SK-N-SH (cell line): Measurements from ENCODE around the gene FYB1. TPM values are rescaled to one million over a fixed set of nuclear protein-coding genes. Genes with fewer than 3 reads are reported as not detected.

Source experiments
- CTCF ChIA-PET: fragments of 300-600, 350-600 bp; formaldehyde crosslinking; extraction: SDS; loops from one replicate; lab custom pipeline; 2021; lab: Yijun Ruan, JAX
- POLR2A ChIA-PET: fragments of 350-600 bp; sonication (Branson Sonifier 250); formaldehyde crosslinking; extraction: SDS; loops from one replicate; lab custom pipeline; 2020; ENCODE audit warnings: antibody characterized with exemption, inconsistent platforms; lab: Yijun Ruan, JAX
- DNase-seq: peaks from one replicate; pipeline ENCODE4 v3.0.0; 2012
- H2AFZ ChIP-seq: fragments of 200-600 bp; sonication (generic); 2 replicates; pipeline ENCODE4 v1.8.1; 2016; ENCODE audit warnings: antibody characterized with exemption, mild to moderate bottlenecking, low read depth
- H3F3A ChIP-seq: fragments of 200-600 bp; sonication (generic); replicated peaks from 2 replicates; pipeline ENCODE3; 2016; ENCODE audit warnings: antibody characterized with exemption, mild to moderate bottlenecking; ENCODE audit not compliant: insufficient read depth
- H3K27ac ChIP-seq, 2 experiments: fragments of 200-500 bp in 1 of 2; fragments of 200-600 bp in 1 of 2; sonication (Bioruptor generic) in 1 of 2; sonication (generic), shearing (Covaris generic) in 1 of 2; 2 replicates each; pipeline versions ENCODE4 v1.5.1 to v1.6.1; 2014 to 2016; ENCODE audit warnings: low read depth in 2 of 2, inconsistent platforms in 1 of 2, low read length in 1 of 2, mild to moderate bottlenecking in 1 of 2, mixed read lengths in 1 of 2
- H3K27me3 ChIP-seq: fragments of 200-600 bp; sonication (generic), shearing (Covaris generic); 2 replicates; pipeline ENCODE4 v1.6.1; 2016; ENCODE audit warnings: mixed run types; ENCODE audit not compliant: insufficient read depth
- H3K36me3 ChIP-seq, 2 experiments: fragments of 200-500 bp in 1 of 2; fragments of 200-600 bp in 1 of 2; sonication (Bioruptor generic) in 1 of 2; sonication (generic) in 1 of 2; replicated peaks in 1 of 2; 2 replicates each; pipeline versions ENCODE3 to v1.5.1; 2014 to 2016; ENCODE audit warnings: low read length in 1 of 2, mild to moderate bottlenecking in 1 of 2; ENCODE audit not compliant: insufficient read depth in 2 of 2, control insufficient read depth in 1 of 2
- H3K4me1 ChIP-seq, 2 experiments: fragments of 200-500 bp in 1 of 2; fragments of 200-600 bp in 1 of 2; sonication (Bioruptor generic) in 1 of 2; sonication (generic), shearing (Covaris generic) in 1 of 2; 2 replicates each; pipeline versions ENCODE4 v1.5.1 to v1.6.1; 2014 to 2016; ENCODE audit warnings: low read depth in 1 of 2, low read length in 1 of 2, mixed run types in 1 of 2; ENCODE audit not compliant: insufficient read depth in 2 of 2, control insufficient read depth in 1 of 2
- H3K4me2 ChIP-seq: fragments of 200-600 bp; sonication (generic), shearing (Covaris generic); 2 replicates; pipeline ENCODE4 v1.6.1; 2017; ENCODE audit warnings: mixed run types
- H3K4me3 ChIP-seq, 2 experiments: fragments of 200-500 bp in 1 of 2; fragments of 200-600 bp in 1 of 2; sonication (Bioruptor generic) in 1 of 2; sonication (generic), shearing (Covaris generic) in 1 of 2; 2 replicates each; pipeline versions ENCODE4 v1.5.1 to v1.8.1; 2014 to 2016; ENCODE audit warnings: low read depth in 2 of 2, inconsistent platforms in 1 of 2, low read length in 1 of 2, mild to moderate bottlenecking in 1 of 2, mixed read lengths in 1 of 2, moderate library complexity in 1 of 2
- H3K79me2 ChIP-seq: fragments of 200-600 bp; sonication (generic); 2 replicates; pipeline ENCODE4 v1.8.1; 2017; ENCODE audit warnings: mild to moderate bottlenecking; ENCODE audit not compliant: insufficient read depth
- H3K9ac ChIP-seq: fragments of 200-600 bp; sonication (generic); 2 replicates; pipeline ENCODE4 v1.6.1; 2017; ENCODE audit warnings: mixed run types
- H3K9me2 ChIP-seq: fragments of 200-600 bp; sonication (generic); 2 replicates; pipeline ENCODE4 v1.6.1; 2017; ENCODE audit warnings: mixed run types
- H3K9me3 ChIP-seq: fragments of 200-600 bp; sonication (generic); 2 replicates; pipeline ENCODE4 v1.6.1; 2017; ENCODE audit warnings: mixed run types, mild to moderate bottlenecking, moderate library complexity
- H4K20me1 ChIP-seq: fragments of 200-600 bp; sonication (generic); 2 replicates; pipeline ENCODE4 v1.6.1; 2017; ENCODE audit warnings: mild to moderate bottlenecking, mixed run types; ENCODE audit not compliant: insufficient read depth
- EP300 ChIP-seq, 2 experiments: IDR thresholded peaks; 2 replicates each; pipeline versions ENCODE4 v1.4.0 to v1.6.1; 2012; ENCODE audit warnings: borderline replicate concordance in 1 of 2, low read depth in 1 of 2, low read length in 1 of 2
- EZH2phosphoT487 ChIP-seq: fragments of 200-600 bp; sonication (generic); IDR thresholded peaks from 2 replicates; pipeline ENCODE4 v1.6.1; 2017; ENCODE audit warnings: low read depth, mixed run types, mild to moderate bottlenecking, antibody characterized with exemption, moderate library complexity, borderline replicate concordance
- FOSL2 ChIP-seq: IDR thresholded peaks from 2 replicates; pipeline ENCODE4 v1.4.0; 2012; ENCODE audit warnings: low read depth, mild to moderate bottlenecking, moderate library complexity, borderline replicate concordance
- GABPA ChIP-seq: IDR thresholded peaks from 2 replicates; pipeline ENCODE4 v1.4.0; 2012; ENCODE audit warnings: low read depth, mild to moderate bottlenecking
- MAX ChIP-seq: IDR thresholded peaks from 2 replicates; pipeline ENCODE4 v1.4.0; 2012; ENCODE audit warnings: low read depth
- MXI1 ChIP-seq: IDR thresholded peaks from 2 replicates; pipeline ENCODE4 v1.6.1; 2012; ENCODE audit warnings: mild to moderate bottlenecking, low read depth, low read length, improper control_type of control experiment
- REST ChIP-seq: IDR thresholded peaks from 2 replicates; pipeline ENCODE4 v1.6.1; 2012; ENCODE audit warnings: mild to moderate bottlenecking, low read depth, low read length, moderate library complexity
- RXRA ChIP-seq: IDR thresholded peaks from 2 replicates; pipeline ENCODE4 v1.4.0; 2012; ENCODE audit warnings: low read depth, mild to moderate bottlenecking, borderline replicate concordance
- SIN3A ChIP-seq: IDR thresholded peaks from 2 replicates; pipeline ENCODE4 v1.6.1; 2012; ENCODE audit warnings: low read depth, mild to moderate bottlenecking, low read length, moderate library complexity, borderline replicate concordance
- SMC3 ChIP-seq: IDR thresholded peaks from 2 replicates; pipeline ENCODE4 v1.6.1; 2012; ENCODE audit warnings: low read depth, low read length, improper control_type of control experiment
- TAF1 ChIP-seq: IDR thresholded peaks from 2 replicates; pipeline ENCODE4 v1.6.1; 2012; ENCODE audit warnings: low read depth, mild to moderate bottlenecking, low read length, moderate library complexity, borderline replicate concordance
- TCF12 ChIP-seq: IDR thresholded peaks from 2 replicates; pipeline ENCODE4 v1.4.0; 2012
- USF1 ChIP-seq: IDR thresholded peaks from 2 replicates; pipeline ENCODE4 v1.4.0; 2012; ENCODE audit warnings: low read depth, borderline replicate concordance
- USF2 ChIP-seq: fragments of 150-350 bp; IDR thresholded peaks from 2 replicates; pipeline ENCODE4 v1.6.1; 2017; ENCODE audit warnings: antibody characterized with exemption, low read length, low read depth, borderline replicate concordance
- WGBS: methylation state at CpG from one replicate; pipeline ENCODE4 v1.1.6; 2017; ENCODE audit warnings: low lambda C conversion rate; 5-methylcytosine and 5-hydroxymethylcytosine counted together
- polyA plus RNA-seq, 3 experiments: library from polyadenylated mRNA; depleted of rRNA; stranded (reverse); fragments of >200 nt; gene quantifications; 2 replicates each; pipeline ENCODE4 v1.2.3, GENCODE V29; 2012

The FYB1 gene
- polyA plus RNA-seq, 1 of the 3 experiments (the other 2 are of a cell fraction) = not detected

GRCh38 chr5:39132792-39133191, 86.6 kb downstream of the FYB1 start:
- H3K27ac ChIP-seq = no peak overlapping the region
- H3F3A ChIP-seq = peaks cover 3% of the 10 kb centered on the region
- H4K20me1 ChIP-seq = no peaks in the 10 kb centered on the region
- DNase-seq = no peak
- POLR2A ChIA-PET = no interaction called here
- no peaks in the 10 kb centered on the region for H3K36me3 ChIP-seq
- no peak overlapping the region for H3K9ac ChIP-seq
- no peaks in the 10 kb centered on the region for H3K4me1 ChIP-seq
- CTCF ChIA-PET = no interaction called here
- TF ChIP-seq SMC3 (no peak), SIN3A (no peak), EP300 (IDR thresholded peaks at IDR 0.05; ENCODE audit: borderline replicate concordance in 1 of 2, low read depth in 1 of 2, low read length in 1 of 2) (no peak), USF2 (no peak), FOSL2 (no peak), USF1 (no peak), MAX (no peak), RXRA (no peak), GABPA (no peak), EZH2phosphoT487 (no peak), TCF12 (no peak), REST (no peak)
- TF ChIP-seq, all 33 proteins: peak for 0
- Histone ChIP-seq H2AFZ (no peak overlapping the region), H3K27me3 (peaks cover 35% of the 10 kb centered on the region; the same call in 1 of the 2 replicates), H3K79me2 (no peaks in the 10 kb centered on the region), H3K9me3 (no peaks in the 10 kb centered on the region), H3K4me2 (no peak overlapping the region), H3K4me3 (no peak overlapping the region), H3K9me2 (no peaks in the 10 kb centered on the region)
- WGBS = 8% methylated on average over 3 of the region's 3 CpGs

- no peaks in the 10 kb centered on the region for H3K79me2 ChIP-seq
- peaks cover 36% of the 10 kb centered on the region; the same call in 1 of the 2 replicates for H3K27me3 ChIP-seq
- H3K9me2 ChIP-seq = no peaks in the 10 kb centered on the region
- POLR2A ChIA-PET = no interaction called here
- H3K27ac ChIP-seq = no peak overlapping the region
- CTCF ChIA-PET = no interaction called here
- no peaks in the 10 kb centered on the region for H3K4me1 ChIP-seq
- H3K9ac ChIP-seq = no peak overlapping the region
- no peak overlapping the region for H3K4me2 ChIP-seq
- DNase-seq = no peak
- H3K4me3 ChIP-seq = no peak overlapping the region
- H3F3A ChIP-seq = no peaks in the 10 kb centered on the region
- H3K9me3 ChIP-seq = no peaks in the 10 kb centered on the region
- no peak overlapping the region for H2AFZ ChIP-seq
- no peak for TF ChIP-seq TAF1
- TF ChIP-seq MXI1 = no peak
- TF ChIP-seq REST = no peak
- H3K36me3 ChIP-seq = no peaks in the 10 kb centered on the region
- H4K20me1 ChIP-seq = no peaks in the 10 kb centered on the region
- 14% methylated on average over 3 of the region's 3 CpGs for WGBS
Measured at GRCh38 chr5:39132128-39132447, 87.3 kb downstream of the FYB1 start.
